AG09319 (cell line): ENCODE measurements around the gene TMEM237.
A peak's percentile ranks its signal among the peaks of the same experiment; 100 is the strongest.

Source experiments
- DNase-seq: peaks from one replicate; pipeline ENCODE4 v3.0.0-alpha.2; 2010; ENCODE audit warnings: low read depth; ENCODE audit errors: extremely low read depth
- CTCF ChIP-seq: IDR thresholded peaks from 2 replicates; pipeline ENCODE4 v1.5.1; 2011; ENCODE audit warnings: low read depth, mild to moderate bottlenecking, inconsistent platforms, low read length, moderate library complexity

Gene TMEM237

DNA sequence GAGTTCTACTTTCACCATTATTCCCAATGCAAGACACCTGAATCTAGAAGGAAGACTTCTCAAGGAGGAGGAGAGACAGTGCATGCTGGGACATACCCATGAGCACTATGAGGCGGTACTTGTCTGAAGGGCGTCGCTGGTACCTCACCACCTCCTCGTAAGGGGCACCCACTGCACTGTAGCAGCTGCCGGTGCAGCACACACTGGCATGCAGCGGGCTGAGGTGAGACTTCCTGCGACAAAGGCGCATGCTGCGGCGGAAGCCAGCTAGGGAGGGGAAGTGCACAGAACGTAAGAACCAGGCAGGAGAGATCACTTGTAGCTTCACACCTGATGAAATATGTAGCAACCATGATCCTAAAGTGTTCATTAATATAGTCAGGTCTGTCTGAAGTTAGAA lies 12.8 kb upstream of the TMEM237 start:
- DNase-seq = no peak
- TF ChIP-seq CTCF = no peak

DNA sequence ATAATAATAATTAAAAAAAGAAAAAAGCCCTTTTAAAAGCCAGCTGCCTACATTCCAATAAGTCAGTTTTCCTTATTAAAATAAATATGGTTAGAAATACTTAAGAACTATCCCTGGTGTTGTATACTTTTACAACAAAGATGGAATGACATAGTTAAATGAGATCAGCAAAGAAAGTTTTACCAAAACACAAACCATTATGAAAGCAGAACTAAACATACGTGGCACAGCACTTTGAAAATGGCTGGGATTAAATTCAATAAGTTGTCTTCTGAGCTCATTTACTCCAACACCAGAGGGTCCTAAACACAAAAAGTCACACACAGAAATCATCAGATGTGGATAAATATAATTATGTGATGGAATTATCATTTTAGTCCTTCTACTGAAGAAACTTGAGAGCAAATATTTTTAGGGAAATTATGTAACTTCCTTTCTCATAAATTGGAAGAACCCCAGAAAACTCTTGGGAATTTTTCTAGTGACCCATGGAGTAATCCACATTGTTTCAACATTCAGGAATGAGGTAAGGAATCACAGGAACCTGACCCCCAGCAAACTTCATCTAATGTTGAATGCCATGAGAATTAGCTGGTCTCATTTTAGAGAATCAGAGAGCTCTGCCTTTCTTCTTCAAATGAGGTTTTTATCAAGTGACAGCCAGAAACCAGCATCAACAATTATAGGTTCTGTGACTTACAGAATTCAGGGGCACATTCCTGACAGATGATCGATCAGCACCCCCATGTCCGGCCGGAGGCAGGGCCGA lies 11.5 kb upstream of the TMEM237 start:
- TF ChIP-seq CTCF = no peak
- DNase-seq = peak; percentile 52

- DNase-seq = no peak
- no peak for TF ChIP-seq CTCF
Observed at GRCh38 chr2:201653221-201653620, 9.9 kb upstream of the TMEM237 start.

- DNase-seq = no peak
- TF ChIP-seq CTCF = no peak
Observed at GRCh38 chr2:201649442-201649841, 6.1 kb upstream of the TMEM237 start.

DNA sequence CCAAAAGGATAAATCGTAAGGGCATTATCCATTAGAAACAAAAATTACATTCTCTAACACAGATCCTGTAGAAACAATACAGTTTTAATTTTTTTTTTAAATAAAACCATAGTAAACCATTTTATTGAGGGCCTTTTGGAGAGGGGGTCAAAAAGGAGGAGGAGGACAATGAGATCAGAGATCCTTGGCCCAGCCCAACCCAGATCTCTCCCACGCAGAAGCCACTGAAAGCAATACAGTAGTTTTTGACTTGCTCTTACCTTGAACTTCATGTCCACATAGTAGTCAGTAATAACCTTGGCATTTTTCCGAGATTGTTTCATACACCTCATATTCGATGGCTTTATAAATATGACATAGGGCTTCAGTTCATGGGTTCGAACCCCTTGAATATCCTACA lies 4.1 kb upstream of the TMEM237 start:
- no peak for DNase-seq
- no peak for TF ChIP-seq CTCF

DNA sequence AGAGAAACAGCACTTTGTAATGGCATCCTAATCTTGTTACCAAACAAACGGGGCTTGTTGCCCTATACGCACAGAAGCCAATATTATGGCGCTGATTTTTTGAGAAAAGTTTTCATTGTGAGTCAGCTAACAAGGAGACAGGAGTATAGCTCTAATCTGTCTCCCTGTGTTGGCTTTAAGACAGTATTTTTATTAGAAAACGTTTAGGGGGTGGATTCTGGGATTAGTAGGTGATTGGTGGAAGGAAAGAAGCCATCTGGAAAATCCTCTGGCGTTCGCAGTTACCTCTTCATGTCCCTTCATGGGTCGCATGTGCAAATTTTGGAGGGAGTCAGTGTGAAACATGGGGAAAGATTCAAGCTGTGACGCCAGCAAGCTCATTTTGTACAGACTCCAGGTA lies 698 bp upstream of the TMEM237 start:
- no peak for TF ChIP-seq CTCF
- no peak for DNase-seq

DNA sequence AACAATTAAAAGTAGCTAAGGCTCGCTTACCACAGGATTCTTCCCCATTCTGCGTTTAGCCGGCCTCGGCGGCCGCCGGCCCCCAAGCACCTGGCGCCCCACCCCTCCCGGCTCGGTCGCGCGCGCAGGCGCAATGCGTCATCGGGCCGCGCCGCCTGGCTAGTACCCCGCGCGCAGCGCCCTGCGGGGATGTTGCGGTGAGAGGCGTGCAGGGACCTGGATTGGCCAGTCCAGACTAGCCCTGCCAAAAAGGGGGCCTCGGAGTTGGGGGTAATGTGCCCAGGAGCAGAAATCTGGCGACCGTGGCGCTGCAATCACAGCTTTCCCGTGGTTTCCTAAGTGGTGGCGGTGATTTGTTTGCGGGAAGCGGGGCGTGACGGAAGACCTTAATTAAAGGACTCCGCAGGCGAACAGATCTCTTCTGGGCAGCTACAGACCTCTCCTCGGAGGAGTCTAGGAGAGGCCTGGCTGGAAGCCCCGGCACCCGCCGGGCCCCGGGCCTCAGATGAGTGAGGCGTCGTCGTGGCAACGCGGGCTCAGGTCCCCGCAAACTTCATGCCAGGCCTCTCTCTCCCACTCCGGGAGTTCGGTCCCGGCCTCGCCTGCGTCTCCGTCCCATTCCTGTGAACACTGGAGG lies 606 bp downstream of the TMEM237 start:
- DNase-seq = peak; percentile 46
- TF ChIP-seq CTCF = no peak
